Measurements from ENCODE around the gene PTPRB. TPM values are rescaled to one million over a fixed set of nuclear protein-coding genes. Genes with fewer than 3 reads are reported as not detected.

The PTPRB gene
- total RNA-seq, 4 donors from 2014 or later = 2.0 to 15.9 (median 8.0) TPM

GRCh38 chr12:70555081-70555480 lies 82.1 kb downstream of the PTPRB start:
- no peak for DNase-seq (ENCODE audit: low spot score in 2 of 2)
- Histone ChIP-seq H3K4me1 (no peaks in the 10 kb centered on the region), H3K27ac (no peak overlapping the region), H3K27me3 (no peaks in the 10 kb centered on the region), H3K9me3 (no peaks in the 10 kb centered on the region), H3K4me3 (no peak overlapping the region), H3K36me3 (no peaks in the 10 kb centered on the region)
- TF ChIP-seq EP300 (IDR thresholded peaks at IDR 0.05) = no peak
- TF ChIP-seq POLR2A (IDR thresholded peaks at IDR 0.05) = no peak
- TF ChIP-seq, protein P1, sequence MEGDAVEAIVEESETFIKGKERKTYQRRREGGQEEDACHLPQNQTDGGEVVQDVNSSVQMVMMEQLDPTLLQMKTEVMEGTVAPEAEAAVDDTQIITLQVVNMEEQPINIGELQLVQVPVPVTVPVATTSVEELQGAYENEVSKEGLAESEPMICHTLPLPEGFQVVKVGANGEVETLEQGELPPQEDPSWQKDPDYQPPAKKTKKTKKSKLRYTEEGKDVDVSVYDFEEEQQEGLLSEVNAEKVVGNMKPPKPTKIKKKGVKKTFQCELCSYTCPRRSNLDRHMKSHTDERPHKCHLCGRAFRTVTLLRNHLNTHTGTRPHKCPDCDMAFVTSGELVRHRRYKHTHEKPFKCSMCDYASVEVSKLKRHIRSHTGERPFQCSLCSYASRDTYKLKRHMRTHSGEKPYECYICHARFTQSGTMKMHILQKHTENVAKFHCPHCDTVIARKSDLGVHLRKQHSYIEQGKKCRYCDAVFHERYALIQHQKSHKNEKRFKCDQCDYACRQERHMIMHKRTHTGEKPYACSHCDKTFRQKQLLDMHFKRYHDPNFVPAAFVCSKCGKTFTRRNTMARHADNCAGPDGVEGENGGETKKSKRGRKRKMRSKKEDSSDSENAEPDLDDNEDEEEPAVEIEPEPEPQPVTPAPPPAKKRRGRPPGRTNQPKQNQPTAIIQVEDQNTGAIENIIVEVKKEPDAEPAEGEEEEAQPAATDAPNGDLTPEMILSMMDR (IDR thresholded peaks at IDR 0.05) = no peak
- WGBS = 54% methylated on average over 3 of the region's 3 CpGs

DNA sequence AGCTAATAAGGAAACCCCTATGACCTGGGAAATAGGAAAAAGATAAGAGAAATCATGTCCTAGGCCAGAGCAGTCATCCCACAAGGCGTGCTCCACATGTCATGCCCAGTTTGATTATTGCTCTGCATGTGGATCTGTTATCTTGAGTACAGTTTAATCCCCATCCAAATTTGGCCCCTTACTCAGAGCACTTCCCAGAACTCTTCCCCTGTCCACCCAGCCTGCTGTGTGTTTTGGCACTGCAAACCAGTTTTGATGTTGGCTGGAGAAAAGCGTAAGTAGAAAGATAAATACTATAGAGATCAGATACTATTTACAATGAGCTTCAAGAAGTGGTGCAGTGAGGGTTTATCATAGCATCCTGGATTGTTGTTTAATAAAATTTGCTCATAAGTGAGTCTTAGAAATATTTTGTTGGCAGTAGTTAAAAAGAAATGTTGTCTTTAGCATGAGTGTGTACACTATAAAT lies 83.8 kb downstream of the PTPRB start:
- 91% methylated on average over 2 of the region's 2 CpGs for WGBS
- no peaks in the 10 kb centered on the region for H3K9me3 ChIP-seq
- H3K36me3 ChIP-seq = no peaks in the 10 kb centered on the region
- no peak overlapping the region for H3K4me3 ChIP-seq
- no peaks in the 10 kb centered on the region for H3K27me3 ChIP-seq
- no peak overlapping the region for H3K27ac ChIP-seq
- no peaks in the 10 kb centered on the region for H3K4me1 ChIP-seq
- DNase-seq (ENCODE audit: low spot score in 2 of 2) = no peak
- TF ChIP-seq EP300 (IDR thresholded peaks at IDR 0.05) = no peak
- TF ChIP-seq POLR2AphosphoS5 (IDR thresholded peaks at IDR 0.05) = no peak
- TF ChIP-seq, protein P1 (IDR thresholded peaks at IDR 0.05) = no peak
- TF ChIP-seq POLR2A (IDR thresholded peaks at IDR 0.05) = no peak

DNA sequence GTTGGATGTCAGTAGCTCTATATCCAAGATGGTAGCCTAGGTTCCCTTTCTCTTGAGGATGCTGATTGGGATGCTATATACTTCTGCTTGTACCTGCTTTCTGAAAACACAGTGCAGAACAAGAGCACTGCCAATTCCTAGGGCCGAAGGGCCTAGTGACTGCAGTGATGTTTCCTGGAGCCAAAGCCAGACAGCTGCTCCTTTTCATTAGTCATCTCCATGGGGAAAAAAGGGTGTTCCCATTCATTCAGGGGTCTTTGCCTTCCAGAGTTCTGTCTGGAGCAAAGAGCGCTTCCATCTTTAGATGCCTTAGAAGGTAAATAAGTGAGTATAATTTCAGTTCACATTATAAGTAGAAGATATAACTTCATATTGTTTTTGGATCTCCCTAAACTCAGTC lies 85.5 kb downstream of the PTPRB start:
- no peak for DNase-seq (ENCODE audit: low spot score in 2 of 2)
- Histone ChIP-seq H3K36me3 (no peaks in the 10 kb centered on the region), H3K27ac (no peak overlapping the region), H3K27me3 (no peaks in the 10 kb centered on the region), H3K9me3 (no peaks in the 10 kb centered on the region), H3K4me1 (no peaks in the 10 kb centered on the region), H3K4me3 (no peak overlapping the region)
- WGBS = 83% methylated on average over 2 of the region's 2 CpGs
- no peak for TF ChIP-seq POLR2AphosphoS5 (IDR thresholded peaks at IDR 0.05)
- TF ChIP-seq, protein P1 (IDR thresholded peaks at IDR 0.05) = no peak
- TF ChIP-seq EP300 (IDR thresholded peaks at IDR 0.05) = no peak
- no peak for TF ChIP-seq POLR2A (IDR thresholded peaks at IDR 0.05)

GRCh38 chr12:70550180-70550577 lies 87.0 kb downstream of the PTPRB start:
- DNase-seq (ENCODE audit: low spot score in 2 of 2) = no peak
- no peaks in the 10 kb centered on the region for H3K27me3 ChIP-seq
- WGBS = 88% methylated on average over 5 of the region's 6 CpGs
- no peaks in the 10 kb centered on the region for H3K4me1 ChIP-seq
- no peak overlapping the region for H3K4me3 ChIP-seq
- no peak for TF ChIP-seq POLR2A (IDR thresholded peaks at IDR 0.05)
- H3K36me3 ChIP-seq = no peaks in the 10 kb centered on the region
- H3K27ac ChIP-seq = no peak overlapping the region
- H3K9me3 ChIP-seq = no peaks in the 10 kb centered on the region

DNA sequence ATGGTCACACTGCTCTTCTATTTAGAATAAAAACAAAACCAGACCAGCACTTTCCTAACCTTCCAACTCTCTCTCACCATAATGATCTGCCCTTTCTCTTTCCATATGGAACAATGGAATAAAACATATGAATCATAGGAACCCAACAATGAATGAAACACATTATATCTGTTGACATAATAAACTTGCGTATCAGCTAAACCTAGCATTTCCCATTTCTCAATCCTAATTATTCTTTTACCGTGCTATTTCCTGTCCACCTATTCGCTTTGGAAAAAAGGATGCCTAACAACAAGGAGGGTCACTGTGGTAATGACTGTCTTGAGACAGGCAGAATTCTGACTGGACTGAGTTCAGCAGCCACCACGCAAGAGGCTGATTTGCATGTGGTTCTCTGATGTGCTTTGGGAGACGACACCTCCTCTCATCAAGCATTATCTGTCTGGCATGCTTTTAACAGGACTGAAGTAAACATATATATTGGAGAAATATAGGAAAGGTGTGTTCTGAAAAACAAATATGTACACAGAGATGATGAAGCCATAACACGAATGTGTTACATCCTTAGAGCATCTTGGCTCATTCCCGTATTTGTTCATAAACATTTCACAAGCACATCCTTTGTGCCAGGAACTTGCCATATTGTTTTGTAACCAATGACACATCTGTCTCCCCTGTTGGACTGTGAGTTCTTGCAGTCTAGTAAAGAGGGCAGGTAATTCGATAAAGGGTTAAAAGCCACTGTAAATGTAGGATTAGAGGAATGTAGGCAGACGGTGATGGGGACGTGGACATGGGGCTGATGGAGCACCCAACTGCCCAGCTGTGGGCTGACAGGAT lies 87.7 kb downstream of the PTPRB start:
- Histone ChIP-seq H3K27me3 (no peaks in the 10 kb centered on the region), H3K36me3 (no peaks in the 10 kb centered on the region), H3K4me1 (no peaks in the 10 kb centered on the region), H3K27ac (no peak overlapping the region), H3K4me3 (no peak overlapping the region), H3K9me3 (no peaks in the 10 kb centered on the region)
- 70% methylated on average over 10 of the region's 10 CpGs for WGBS
- TF ChIP-seq POLR2AphosphoS5 (IDR thresholded peaks at IDR 0.05) = no peak
- TF ChIP-seq, protein P1 (IDR thresholded peaks at IDR 0.05) = no peak
- TF ChIP-seq POLR2A (IDR thresholded peaks at IDR 0.05) = no peak
- TF ChIP-seq EP300 (IDR thresholded peaks at IDR 0.05) = no peak
- no peak for DNase-seq (ENCODE audit: low spot score in 2 of 2)

Measured in suprapubic skin (tissue), 4 donors.